ENCODE results near the gene PKNOX2. TPM values are rescaled to one million over a fixed set of nuclear protein-coding genes. Genes with fewer than 3 reads are reported as not detected.

PKNOX2 gene
- total RNA-seq, 2 experiments from 2014 or later: not detected

DNA sequence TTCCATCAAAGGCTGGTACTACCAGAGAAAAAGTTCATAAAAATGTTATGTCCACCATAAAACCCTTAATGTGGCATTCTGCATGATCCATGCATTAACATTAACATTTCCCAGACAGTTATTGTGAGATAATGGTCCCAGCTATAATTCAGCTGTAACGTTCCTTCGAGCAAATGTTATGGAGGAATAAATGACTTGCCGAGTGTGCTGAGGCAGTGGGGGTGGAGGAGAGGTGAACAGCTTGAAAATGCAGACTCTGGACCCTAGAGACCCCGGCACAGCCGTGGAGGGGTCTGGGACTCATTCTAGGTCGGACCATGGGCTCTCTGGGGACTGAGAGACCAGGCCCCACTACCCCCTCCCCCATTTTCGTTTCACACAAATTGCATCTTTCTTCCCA, 141.9 kb downstream of the PKNOX2 start:
- POLR2A ChIA-PET: interaction anchor here (0.8 kb wide), 1 partner anchor 21 kb away, joined by 3 read pairs; no protein-coding TSS in a partner anchor
- no peaks in the 10 kb centered on the region for H3K4me1 ChIP-seq (ENCODE audit: insufficient read depth, low read length, poor library complexity, severe bottlenecking)
- no peak for TF ChIP-seq EZH2phosphoT487 (IDR thresholded peaks at IDR 0.05; ENCODE audit: borderline replicate concordance, low read depth, low read length)
- TF ChIP-seq, protein P1, sequence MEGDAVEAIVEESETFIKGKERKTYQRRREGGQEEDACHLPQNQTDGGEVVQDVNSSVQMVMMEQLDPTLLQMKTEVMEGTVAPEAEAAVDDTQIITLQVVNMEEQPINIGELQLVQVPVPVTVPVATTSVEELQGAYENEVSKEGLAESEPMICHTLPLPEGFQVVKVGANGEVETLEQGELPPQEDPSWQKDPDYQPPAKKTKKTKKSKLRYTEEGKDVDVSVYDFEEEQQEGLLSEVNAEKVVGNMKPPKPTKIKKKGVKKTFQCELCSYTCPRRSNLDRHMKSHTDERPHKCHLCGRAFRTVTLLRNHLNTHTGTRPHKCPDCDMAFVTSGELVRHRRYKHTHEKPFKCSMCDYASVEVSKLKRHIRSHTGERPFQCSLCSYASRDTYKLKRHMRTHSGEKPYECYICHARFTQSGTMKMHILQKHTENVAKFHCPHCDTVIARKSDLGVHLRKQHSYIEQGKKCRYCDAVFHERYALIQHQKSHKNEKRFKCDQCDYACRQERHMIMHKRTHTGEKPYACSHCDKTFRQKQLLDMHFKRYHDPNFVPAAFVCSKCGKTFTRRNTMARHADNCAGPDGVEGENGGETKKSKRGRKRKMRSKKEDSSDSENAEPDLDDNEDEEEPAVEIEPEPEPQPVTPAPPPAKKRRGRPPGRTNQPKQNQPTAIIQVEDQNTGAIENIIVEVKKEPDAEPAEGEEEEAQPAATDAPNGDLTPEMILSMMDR (conservative IDR thresholded peaks at IDR 0.05; ENCODE audit: low read length): no peak
- no peak overlapping the region for H3K4me2 ChIP-seq (ENCODE audit: low read length)
- no peak overlapping the region for H3K4me3 ChIP-seq (ENCODE audit: low read depth, low read length, poor library complexity, severe bottlenecking)
- no peaks in the 10 kb centered on the region for H3K9me2 ChIP-seq (ENCODE audit: insufficient read depth, low read length)
- no peaks in the 10 kb centered on the region for H3K9me3 ChIP-seq (ENCODE audit: low read length)
- H3K27ac ChIP-seq (ENCODE audit: low read depth, low read length, poor library complexity, severe bottlenecking): no peak overlapping the region
- CTCF ChIA-PET (ENCODE audit: unreplicated experiment): no interaction called here
- H3K36me3 ChIP-seq (ENCODE audit: insufficient read depth, low read length): no peaks in the 10 kb centered on the region
- no peak overlapping the region for H2AFZ ChIP-seq (ENCODE audit: low read length)
- intact Hi-C loops (cut with micrococcal nuclease; ENCODE audit: unreplicated experiment): no loop called here
- H4K20me1 ChIP-seq (ENCODE audit: insufficient read depth, low read length): no peaks in the 10 kb centered on the region
- BruUV-seq (replicated peaks): no TSS peak
- no peaks in the 10 kb centered on the region for H3K79me2 ChIP-seq (ENCODE audit: insufficient read depth, low read depth, low read length)
- no peak for DNase-seq (ENCODE audit: low spot score)

DNA sequence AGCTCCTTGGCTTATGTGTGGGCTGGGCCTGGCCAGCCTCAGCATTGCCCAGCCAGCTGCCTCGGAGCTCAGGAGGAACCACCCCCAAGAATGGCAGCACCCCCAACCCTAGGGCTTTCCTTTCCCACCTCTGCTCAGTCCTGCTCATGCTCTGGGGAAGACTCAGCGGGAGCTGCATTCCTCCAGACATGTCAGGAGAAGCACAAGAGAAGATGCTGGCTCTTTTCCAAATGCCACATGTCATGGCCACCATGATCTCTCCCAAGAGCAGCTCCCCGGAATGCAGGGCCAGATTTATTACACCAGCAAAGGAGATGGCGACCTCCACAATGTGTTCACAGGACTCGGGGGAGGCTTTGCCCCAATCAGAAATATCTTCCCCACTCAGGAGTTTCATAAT, 143.7 kb downstream of the PKNOX2 start:
- Histone ChIP-seq H3K79me2 (ENCODE audit: insufficient read depth, low read depth, low read length) (no peaks in the 10 kb centered on the region), H3K27ac (ENCODE audit: low read depth, low read length, poor library complexity, severe bottlenecking) (no peak overlapping the region), H3K4me1 (ENCODE audit: insufficient read depth, low read length, poor library complexity, severe bottlenecking) (no peaks in the 10 kb centered on the region), H4K20me1 (ENCODE audit: insufficient read depth, low read length) (no peaks in the 10 kb centered on the region), H3K36me3 (ENCODE audit: insufficient read depth, low read length) (no peaks in the 10 kb centered on the region), H3K9me3 (ENCODE audit: low read length) (no peaks in the 10 kb centered on the region), H2AFZ (ENCODE audit: low read length) (no peak overlapping the region), H3K9me2 (ENCODE audit: insufficient read depth, low read length) (no peaks in the 10 kb centered on the region), H3K4me3 (ENCODE audit: low read depth, low read length, poor library complexity, severe bottlenecking) (no peak overlapping the region), H3K4me2 (ENCODE audit: low read length) (no peak overlapping the region)
- intact Hi-C loops (cut with micrococcal nuclease; ENCODE audit: unreplicated experiment): no loop called here
- BruUV-seq (replicated peaks): no TSS peak
- no peak for TF ChIP-seq EZH2phosphoT487 (IDR thresholded peaks at IDR 0.05; ENCODE audit: borderline replicate concordance, low read depth, low read length)
- TF ChIP-seq, protein P1 (conservative IDR thresholded peaks at IDR 0.05; ENCODE audit: low read length): no peak
- no peak for DNase-seq (ENCODE audit: low spot score)
- POLR2A ChIA-PET: interaction anchor here (0.5 kb wide), 1 partner anchor 23 kb away, joined by 4 read pairs; no protein-coding TSS in a partner anchor
- CTCF ChIA-PET (ENCODE audit: unreplicated experiment): no interaction called here

- Histone ChIP-seq H3K4me2 (ENCODE audit: low read length) (no peak overlapping the region), H4K20me1 (ENCODE audit: insufficient read depth, low read length) (no peaks in the 10 kb centered on the region), H3K9me3 (ENCODE audit: low read length) (no peaks in the 10 kb centered on the region), H3K79me2 (ENCODE audit: insufficient read depth, low read depth, low read length) (no peaks in the 10 kb centered on the region), H2AFZ (ENCODE audit: low read length) (no peak overlapping the region), H3K36me3 (ENCODE audit: insufficient read depth, low read length) (no peaks in the 10 kb centered on the region), H3K27ac (ENCODE audit: low read depth, low read length, poor library complexity, severe bottlenecking) (no peak overlapping the region), H3K9me2 (ENCODE audit: insufficient read depth, low read length) (no peaks in the 10 kb centered on the region), H3K4me1 (ENCODE audit: insufficient read depth, low read length, poor library complexity, severe bottlenecking) (no peaks in the 10 kb centered on the region), H3K4me3 (ENCODE audit: low read depth, low read length, poor library complexity, severe bottlenecking) (no peak overlapping the region)
- intact Hi-C loops (cut with micrococcal nuclease; ENCODE audit: unreplicated experiment): no loop called here
- ChIA-PET CTCF (ENCODE audit: unreplicated experiment) (interaction anchor here (0.6 kb wide), 1 partner anchor 10 kb away, joined by 3 read pairs; no protein-coding TSS in a partner anchor), POLR2A (no interaction called here)
- no TSS peak for BruUV-seq (replicated peaks)
- no peak for DNase-seq (ENCODE audit: low spot score)
- TF ChIP-seq EZH2phosphoT487 (IDR thresholded peaks at IDR 0.05; ENCODE audit: borderline replicate concordance, low read depth, low read length): no peak
- TF ChIP-seq, protein P1 (conservative IDR thresholded peaks at IDR 0.05; ENCODE audit: low read length): no peak
Observed at GRCh38 chr11:125312391-125312790, 147.8 kb downstream of the PKNOX2 start.

Measured in OCI-LY7 (cell line).